Esophagus muscularis mucosa (tissue), 4 donors: ENCODE results near the gene TNFAIP6. TPM values are rescaled to one million over a fixed set of nuclear protein-coding genes. Genes with fewer than 3 reads are reported as not detected.
"Not testable (repeated sequence)": the region's sequence is repeated elsewhere in the genome, so short reads cannot be mapped to it uniquely, and the experiment has no call there.

Source experiments
- DNase-seq: peaks from one replicate; pipeline ENCODE4 v3.0.0-alpha.2; 2017; ENCODE audit errors: extremely low spot score
- H3K27ac ChIP-seq, 4 donors: fragments of 200-600 bp; sonication (generic); replicated peaks in 1 of 4; 1 replicate in 3 of 4; 2 replicates in 1 of 4; pipeline ENCODE4 v1.5.1; 2016 to 2019; ENCODE audit warnings: mild to moderate bottlenecking in 1 of 4
- H3K27me3 ChIP-seq, 4 donors: fragments of 200-600 bp; sonication (generic); one replicate each; pipeline versions ENCODE4 v1.5.1 to v1.6.0; 2016 to 2019
- H3K36me3 ChIP-seq, 4 donors: fragments of 200-600 bp; sonication (generic); one replicate each; pipeline ENCODE4 v1.5.1; 2016 to 2019
- H3K4me1 ChIP-seq, 4 donors: fragments of 200-600 bp; sonication (generic); one replicate each; pipeline ENCODE4 v1.5.1; 2016 to 2019
- H3K4me3 ChIP-seq, 4 donors: fragments of 200-600 bp; sonication (generic); 1 replicate in 2 of 4; 2 replicates in 2 of 4; pipeline ENCODE4 v1.5.1; 2016 to 2019; ENCODE audit warnings: mild to moderate bottlenecking in 4 of 4, moderate library complexity in 1 of 4
- H3K9me3 ChIP-seq, 4 donors: fragments of 200-600 bp; sonication (generic); 1 replicate in 3 of 4; 2 replicates in 1 of 4; pipeline ENCODE4 v1.5.1; 2016 to 2019
- EP300 ChIP-seq: sonication (generic); formaldehyde crosslinking; IDR thresholded peaks from one replicate; pipeline ENCODE4 v1.6.1; 2017; ENCODE audit warnings: antibody characterized with exemption
- POLR2A ChIP-seq: fragments of 450-650 bp; IDR thresholded peaks from one replicate; pipeline ENCODE4 v1.6.1; 2017; ENCODE audit warnings: antibody characterized with exemption, moderate library complexity, mild to moderate bottlenecking, low read depth
- POLR2AphosphoS5 ChIP-seq, 2 donors: sonication (generic); formaldehyde crosslinking; IDR thresholded peaks; one replicate each; pipeline ENCODE4 v1.6.1; 2017; ENCODE audit warnings: antibody characterized with exemption in 2 of 2
- WGBS: methylation state at CpG from one replicate; pipeline ENCODE4 v1.1.5; 2018; 5-methylcytosine and 5-hydroxymethylcytosine counted together
- intact Hi-C: fragments of 100-400 bp; cut with DNase I; formaldehyde crosslinking; loops from one replicate; pipeline ENCODE4 v1.15.1; 2023
- total RNA-seq, 4 donors: library from RNA; depleted of rRNA; stranded (reverse); fragments of >200 nt; gene quantifications; one replicate each; pipeline versions ENCODE4 v1.1.0 to v1.2.1, GENCODE V29; 2016
- TF ChIP-seq, protein P1 (sequence below), 3 experiments: fragments of 200-600 bp in 2 of 3; fragments of 450-650 bp in 1 of 3; sonication (generic) in 2 of 3; IDR thresholded peaks; one replicate each; pipeline ENCODE4 v1.5.1; 2017 to 2019; ENCODE audit warnings: antibody characterized with exemption in 3 of 3, mild to moderate bottlenecking in 2 of 3, moderate library complexity in 1 of 3

TNFAIP6 gene, protein sequence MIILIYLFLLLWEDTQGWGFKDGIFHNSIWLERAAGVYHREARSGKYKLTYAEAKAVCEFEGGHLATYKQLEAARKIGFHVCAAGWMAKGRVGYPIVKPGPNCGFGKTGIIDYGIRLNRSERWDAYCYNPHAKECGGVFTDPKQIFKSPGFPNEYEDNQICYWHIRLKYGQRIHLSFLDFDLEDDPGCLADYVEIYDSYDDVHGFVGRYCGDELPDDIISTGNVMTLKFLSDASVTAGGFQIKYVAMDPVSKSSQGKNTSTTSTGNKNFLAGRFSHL
- 10 to 100 TPM in 1 of 4 donors, 1 to 10 TPM in 3; 3.5 to 13.3 (median 5.8) TPM for total RNA-seq

DNA sequence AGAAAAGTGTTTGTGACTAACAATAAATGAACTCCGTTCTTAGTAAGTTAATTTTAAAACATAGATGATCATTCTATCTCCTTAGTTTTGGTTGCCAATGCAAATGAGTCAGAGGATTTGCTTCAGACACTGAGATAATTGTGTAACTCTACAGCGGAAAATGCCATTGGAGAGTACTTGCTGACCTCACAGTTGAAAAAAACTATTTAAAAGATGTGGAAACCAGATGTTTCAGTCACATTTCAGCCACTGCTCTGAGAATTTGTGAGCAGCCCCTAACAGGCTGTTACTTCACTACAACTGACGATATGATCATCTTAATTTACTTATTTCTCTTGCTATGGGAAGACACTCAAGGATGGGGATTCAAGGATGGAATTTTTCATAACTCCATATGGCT lies at the start of gene TNFAIP6:
TSS of gene TNFAIP6 (plus strand) at position 234 of the 400 bp plus-strand sequence. CDS start at position 309, 75 bp downstream.
- Histone ChIP-seq H3K4me1 (no peaks in the 10 kb centered on the region), H3K4me3 (peak within 1 kb of the TSS; percentile 14 to 41 (median 26)), H3K9me3 (no peaks in the 10 kb centered on the region), H3K27me3 (no peaks in the 10 kb centered on the region), H3K36me3 (no peaks in the 10 kb centered on the region), H3K27ac (peak within 1 kb of the TSS; percentile 15 to 43 (median 36))
- intact Hi-C loops, result no loop called here
- 30% methylated on average over 3 of the region's 3 CpGs for WGBS
- TF ChIP-seq EP300 (no peak), POLR2AphosphoS5 (IDR thresholded peaks at IDR 0.05) (peak; percentile 44 to 95), POLR2A (peak; percentile 57)
- DNase-seq, result peak; percentile 53

DNA sequence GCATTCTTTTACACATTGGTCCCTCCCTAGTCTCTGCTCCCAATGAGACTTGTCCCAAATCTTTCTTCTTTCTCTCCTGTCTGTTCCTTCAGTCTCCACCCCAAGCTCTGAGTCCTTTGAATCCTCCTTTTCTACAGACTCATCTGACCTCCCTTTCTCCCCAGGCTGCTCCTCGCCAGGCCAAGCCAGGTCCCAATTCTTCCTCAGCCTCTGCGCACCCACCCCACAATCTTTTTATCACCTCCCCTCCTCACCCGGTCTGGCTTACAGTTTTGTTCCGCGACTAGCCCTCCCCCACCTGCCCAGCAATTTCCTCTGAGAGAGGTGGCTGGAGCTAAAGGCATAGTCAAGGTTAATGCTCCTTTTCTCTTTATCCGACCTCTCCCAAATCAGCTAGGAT lies 47.1 kb upstream of the TNFAIP6 start:
- intact Hi-C loops, H3K36me3 ChIP-seq: not testable (repeated sequence)
- WGBS, result 97% methylated on average over 6 of the region's 6 CpGs

DNA sequence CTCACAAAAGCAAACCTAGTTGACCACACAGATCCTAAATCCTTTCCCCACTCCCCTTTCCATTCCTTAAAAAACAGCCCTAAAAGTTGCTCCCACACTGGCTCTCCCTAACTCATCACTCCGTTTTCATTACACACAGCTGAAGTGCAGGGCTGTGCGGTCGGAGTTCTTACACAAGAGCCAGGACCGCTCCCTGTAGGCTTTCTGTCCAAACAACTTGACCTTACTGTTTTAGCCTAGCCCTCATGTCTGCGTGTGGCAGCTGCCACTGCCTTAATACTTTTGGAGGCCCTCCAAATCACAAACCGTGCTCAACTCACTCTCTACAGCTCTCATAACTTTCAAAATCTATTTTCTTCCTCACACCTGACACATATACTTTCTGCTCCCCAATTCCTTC lies 45.0 kb upstream of the TNFAIP6 start:
- H3K4me3 ChIP-seq, H3K36me3 ChIP-seq, H3K9me3 ChIP-seq, H3K27ac ChIP-seq, H3K27me3 ChIP-seq, DNase-seq, intact Hi-C loops: not testable (repeated sequence)
- 76% methylated on average over 6 of the region's 6 CpGs for WGBS
- H3K4me1 ChIP-seq, result peaks cover 0 to 13% (median 12%) of the 10 kb centered on the region in 4 donors

More for the DNA sequence above, 47.1 kb upstream of the TNFAIP6 start:
- H3K27me3 ChIP-seq, DNase-seq, H3K9me3 ChIP-seq, H3K4me3 ChIP-seq, H3K27ac ChIP-seq, H3K4me1 ChIP-seq: not testable (repeated sequence)

DNA sequence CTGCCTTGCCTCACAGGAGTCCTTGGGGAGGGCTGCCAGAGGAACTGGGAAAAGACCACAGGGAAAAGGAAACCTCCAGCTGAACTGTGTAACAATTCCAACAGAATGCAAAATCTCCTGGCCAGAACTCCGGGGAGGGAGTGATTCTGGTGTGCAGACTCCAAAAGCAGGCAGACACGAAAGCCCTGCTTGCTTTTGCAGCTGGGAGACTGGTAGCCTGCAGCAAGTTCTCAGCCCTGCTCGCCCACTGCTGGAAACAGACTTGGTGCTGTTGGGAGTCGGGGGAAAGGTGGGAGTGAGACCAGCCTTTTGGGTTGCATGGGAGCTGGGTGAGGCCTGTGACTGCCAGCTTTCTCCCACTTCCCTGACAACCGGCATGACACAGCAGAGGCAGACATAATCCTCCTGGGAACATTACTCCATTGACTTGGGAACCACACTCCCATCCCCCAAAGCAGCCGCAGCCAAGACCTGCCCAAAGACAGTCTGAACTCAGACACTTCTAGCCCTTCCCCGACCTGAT lies 42.0 kb upstream of the TNFAIP6 start:
- intact Hi-C loops, result no loop called here
- H3K27ac ChIP-seq, result peak overlapping the region; percentile 11 to 59 (median 34)
- DNase-seq, result no peak
- no peaks in the 10 kb centered on the region for H3K36me3 ChIP-seq
- peak overlapping the region in 2 of 4 donors; percentile 7 to 17 for H3K4me3 ChIP-seq
- peaks cover 0 to 13% (median 12%) of the 10 kb centered on the region in 4 donors for H3K4me1 ChIP-seq
- no peaks in the 10 kb centered on the region for H3K9me3 ChIP-seq
- TF ChIP-seq POLR2A, result no peak
- TF ChIP-seq, protein P1, sequence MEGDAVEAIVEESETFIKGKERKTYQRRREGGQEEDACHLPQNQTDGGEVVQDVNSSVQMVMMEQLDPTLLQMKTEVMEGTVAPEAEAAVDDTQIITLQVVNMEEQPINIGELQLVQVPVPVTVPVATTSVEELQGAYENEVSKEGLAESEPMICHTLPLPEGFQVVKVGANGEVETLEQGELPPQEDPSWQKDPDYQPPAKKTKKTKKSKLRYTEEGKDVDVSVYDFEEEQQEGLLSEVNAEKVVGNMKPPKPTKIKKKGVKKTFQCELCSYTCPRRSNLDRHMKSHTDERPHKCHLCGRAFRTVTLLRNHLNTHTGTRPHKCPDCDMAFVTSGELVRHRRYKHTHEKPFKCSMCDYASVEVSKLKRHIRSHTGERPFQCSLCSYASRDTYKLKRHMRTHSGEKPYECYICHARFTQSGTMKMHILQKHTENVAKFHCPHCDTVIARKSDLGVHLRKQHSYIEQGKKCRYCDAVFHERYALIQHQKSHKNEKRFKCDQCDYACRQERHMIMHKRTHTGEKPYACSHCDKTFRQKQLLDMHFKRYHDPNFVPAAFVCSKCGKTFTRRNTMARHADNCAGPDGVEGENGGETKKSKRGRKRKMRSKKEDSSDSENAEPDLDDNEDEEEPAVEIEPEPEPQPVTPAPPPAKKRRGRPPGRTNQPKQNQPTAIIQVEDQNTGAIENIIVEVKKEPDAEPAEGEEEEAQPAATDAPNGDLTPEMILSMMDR (IDR thresholded peaks at IDR 0.05), result no peak
- no peak for TF ChIP-seq EP300
- no peak for TF ChIP-seq POLR2AphosphoS5 (IDR thresholded peaks at IDR 0.05)
- H3K27me3 ChIP-seq, result no peaks in the 10 kb centered on the region
- WGBS, result 22% methylated on average over 6 of the region's 7 CpGs

DNA sequence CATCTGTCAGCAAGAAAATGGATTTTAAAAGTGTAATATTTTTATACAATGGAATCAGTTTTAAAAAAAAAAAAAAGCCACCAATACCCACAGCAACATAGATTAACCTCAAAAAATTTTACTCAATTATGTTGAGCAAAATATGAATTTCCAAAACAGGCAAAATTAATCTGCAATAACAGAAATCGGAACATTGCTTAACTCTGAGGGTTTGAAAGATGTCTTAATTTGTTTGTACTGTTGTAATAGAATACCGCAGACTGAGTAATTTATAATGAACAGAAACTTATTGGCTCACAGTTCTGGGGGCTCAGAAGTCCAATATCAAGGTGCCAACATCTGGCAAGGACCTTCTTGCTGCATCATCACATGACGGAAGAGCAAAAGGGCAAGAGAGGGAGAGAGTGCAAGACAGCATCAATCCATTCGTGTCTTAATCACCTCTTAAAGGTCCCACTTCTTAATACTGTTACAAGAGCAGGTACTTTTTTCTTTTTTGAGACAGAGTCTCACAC lies 31.8 kb upstream of the TNFAIP6 start:
- peak; percentile 75 for DNase-seq
- Histone ChIP-seq H3K9me3 (no peaks in the 10 kb centered on the region), H3K27me3 (no peaks in the 10 kb centered on the region), H3K4me3 (no peak overlapping the region), H3K27ac (no peak overlapping the region), H3K36me3 (no peaks in the 10 kb centered on the region), H3K4me1 (no peaks in the 10 kb centered on the region)
- TF ChIP-seq POLR2AphosphoS5 (IDR thresholded peaks at IDR 0.05), result no peak
- intact Hi-C loops, result no loop called here
- WGBS, result 79% methylated on average over 4 of the region's 4 CpGs

DNA sequence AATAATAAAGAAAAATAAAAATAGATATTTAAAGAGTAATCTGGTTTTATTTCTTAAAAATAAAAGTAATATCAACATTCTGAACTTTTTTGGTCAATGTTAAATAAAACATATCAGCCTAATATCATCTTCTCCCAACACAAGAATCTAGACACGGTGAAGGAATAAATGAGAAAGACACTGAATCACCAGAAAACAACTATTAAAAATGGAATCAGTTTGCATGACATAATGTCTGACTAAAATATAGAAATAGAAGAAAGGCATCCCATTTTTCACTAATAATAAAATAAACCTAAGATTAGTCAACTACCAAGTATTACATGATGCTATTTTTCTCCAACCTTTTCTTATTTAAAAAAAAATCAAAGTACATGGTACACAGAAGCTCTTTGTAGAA lies 30.8 kb upstream of the TNFAIP6 start:
- Histone ChIP-seq H3K27ac (no peak overlapping the region), H3K27me3 (no peaks in the 10 kb centered on the region), H3K36me3 (no peaks in the 10 kb centered on the region), H3K4me1 (no peaks in the 10 kb centered on the region), H3K4me3 (no peak overlapping the region), H3K9me3 (no peaks in the 10 kb centered on the region)
- TF ChIP-seq POLR2A (no peak), POLR2AphosphoS5 (IDR thresholded peaks at IDR 0.05) (no peak), EP300 (no peak)
- TF ChIP-seq, protein P1 (IDR thresholded peaks at IDR 0.05), result no peak
- no peak for DNase-seq
- WGBS, result 83% methylated on average over 1 of the region's 1 CpG
- intact Hi-C loops, result no loop called here
